Astrocyte (in vitro differentiated cells and primary cell): ENCODE data around the gene URI1. TPM values are rescaled to one million over a fixed set of nuclear protein-coding genes. Genes with fewer than 3 reads are reported as not detected.

Source experiments
- DNase-seq: peaks from one replicate; pipeline ENCODE4 v3.0.0-alpha.2; 2010; ENCODE audit warnings: low read depth
- FAIRE-seq: peaks from 2 replicates; lab custom pipeline; 2011; peaks lifted over from hg19 to GRCh38; lab: Jason Lieb, UNC
- H2AFZ ChIP-seq: 2 replicates; pipeline ENCODE4 v1.6.0; 2012; ENCODE audit warnings: low read depth, low read length, inconsistent platforms
- H3K27ac ChIP-seq: 2 replicates; pipeline ENCODE4 v1.5.1; 2011; ENCODE audit warnings: low read depth, low read length, inconsistent platforms
- H3K27me3 ChIP-seq: 2 replicates; pipeline ENCODE4 v1.6.0; 2011; ENCODE audit warnings: low read length, inconsistent platforms; ENCODE audit not compliant: insufficient read depth
- H3K36me3 ChIP-seq: 2 replicates; pipeline ENCODE4 v1.5.1; 2011; ENCODE audit warnings: low read length, inconsistent platforms; ENCODE audit not compliant: insufficient read depth
- H3K4me1 ChIP-seq: 2 replicates; pipeline ENCODE4 v1.5.1; 2011; ENCODE audit warnings: low read length, inconsistent platforms; ENCODE audit not compliant: insufficient read depth
- H3K4me2 ChIP-seq: 2 replicates; pipeline ENCODE4 v1.6.0; 2012; ENCODE audit warnings: low read length, inconsistent platforms
- H3K4me3 ChIP-seq: 2 replicates; pipeline ENCODE4 v1.5.1; 2011; ENCODE audit warnings: low read depth, mild to moderate bottlenecking, low read length, inconsistent platforms; ENCODE audit not compliant: insufficient read depth
- H3K79me2 ChIP-seq: 2 replicates; pipeline ENCODE4 v1.6.0; 2012; ENCODE audit warnings: mild to moderate bottlenecking, low read length, inconsistent platforms; ENCODE audit not compliant: insufficient read depth
- H3K9ac ChIP-seq: 2 replicates; pipeline ENCODE4 v1.6.0; 2012; ENCODE audit warnings: mild to moderate bottlenecking, low read length, inconsistent platforms
- H3K9me3 ChIP-seq: 2 replicates; pipeline ENCODE4 v1.5.1; 2012; ENCODE audit warnings: low read depth, mild to moderate bottlenecking, low read length, inconsistent platforms; ENCODE audit not compliant: insufficient read depth
- H4K20me1 ChIP-seq: 2 replicates; pipeline ENCODE4 v1.6.0; 2012; ENCODE audit warnings: low read length, inconsistent platforms; ENCODE audit not compliant: insufficient read depth
- H3K27ac Mint-ChIP-seq: one replicate; pipeline ENCODE4 v1.8.0; 2021; ENCODE audit warnings: mild to moderate bottlenecking, mixed read lengths; ENCODE audit not compliant: unreplicated experiment
- H3K27me3 Mint-ChIP-seq: one replicate; pipeline ENCODE4 v1.8.0; 2021; ENCODE audit warnings: low read depth, mixed read lengths; ENCODE audit not compliant: unreplicated experiment
- H3K36me3 Mint-ChIP-seq: one replicate; pipeline ENCODE4 v1.8.0; 2021; ENCODE audit warnings: low read depth, mixed read lengths; ENCODE audit not compliant: unreplicated experiment
- H3K4me1 Mint-ChIP-seq: one replicate; pipeline ENCODE4 v1.8.0; 2021; ENCODE audit warnings: low read depth, mixed read lengths; ENCODE audit not compliant: unreplicated experiment
- H3K4me3 Mint-ChIP-seq: one replicate; pipeline ENCODE4 v1.8.0; 2021; ENCODE audit warnings: mild to moderate bottlenecking, moderate library complexity, mixed read lengths; ENCODE audit not compliant: unreplicated experiment
- H3K9me3 Mint-ChIP-seq: one replicate; pipeline ENCODE4 v1.8.0; 2021; ENCODE audit warnings: mild to moderate bottlenecking, mixed read lengths; ENCODE audit not compliant: unreplicated experiment
- CTCF ChIP-seq: IDR thresholded peaks from 2 replicates; pipeline ENCODE4 v1.5.1; 2011; ENCODE audit warnings: low read depth, mild to moderate bottlenecking, inconsistent platforms, low read length, moderate library complexity; ENCODE audit not compliant: insufficient read depth
- EZH2 ChIP-seq: IDR thresholded peaks from 2 replicates; pipeline ENCODE4 v1.6.1; 2012; ENCODE audit warnings: mild to moderate bottlenecking, low read length, inconsistent platforms; ENCODE audit not compliant: insufficient read depth
- total RNA-seq: library from RNA; stranded (reverse); gene quantifications from 2 replicates; pipeline ENCODE4 v1.2.1, GENCODE V29; 2021

The URI1 gene
- total RNA-seq, 1 donor from 2014 or later, result 61.4 TPM

GRCh38 chr19:30028992-30029343 is 86.9 kb downstream of the URI1 start:
- Histone ChIP-seq H3K4me1 (peaks cover 14% of the 10 kb centered on the region), H2AFZ (no peak overlapping the region), H4K20me1 (no peaks in the 10 kb centered on the region), H3K4me2 (no peak overlapping the region), H3K36me3 (no peaks in the 10 kb centered on the region), H3K9me3 (no peaks in the 10 kb centered on the region), H3K27me3 (no peaks in the 10 kb centered on the region), H3K27ac (no peak overlapping the region), H3K4me3 (no peak overlapping the region), H3K9ac (no peak overlapping the region), H3K79me2 (no peaks in the 10 kb centered on the region)
- no peaks in the 10 kb centered on the region for H3K27me3 Mint-ChIP-seq
- TF ChIP-seq CTCF (no peak), EZH2 (no peak)
- no peak overlapping the region for H3K4me3 Mint-ChIP-seq
- H3K36me3 Mint-ChIP-seq, result peaks cover 6% of the 10 kb centered on the region
- no peak overlapping the region for H3K27ac Mint-ChIP-seq
- FAIRE-seq, result no peak
- DNase-seq, result no peak
- peaks cover 4% of the 10 kb centered on the region for H3K4me1 Mint-ChIP-seq
- no peaks in the 10 kb centered on the region for H3K9me3 Mint-ChIP-seq

GRCh38 chr19:30029721-30030510 is 87.9 kb downstream of the URI1 start:
- peak overlapping the region; percentile 55 for H3K9ac ChIP-seq
- FAIRE-seq, result no peak
- peak overlapping the region; percentile 63 for H3K27ac Mint-ChIP-seq

More at GRCh38 chr19:30029721-30030510, 87.9 kb downstream of the URI1 start:
- no peaks in the 10 kb centered on the region for H3K79me2 ChIP-seq
- TF ChIP-seq CTCF (no peak), EZH2 (no peak)
- no peaks in the 10 kb centered on the region for H3K9me3 ChIP-seq
- H3K4me1 Mint-ChIP-seq, result peaks cover 4% of the 10 kb centered on the region
- no peak overlapping the region for H3K4me3 ChIP-seq
- peak; percentile 86 for DNase-seq
- H4K20me1 ChIP-seq, result no peaks in the 10 kb centered on the region
- peak overlapping the region; percentile 66 for H3K4me2 ChIP-seq
- H3K4me1 ChIP-seq, result peaks cover 14% of the 10 kb centered on the region
- no peaks in the 10 kb centered on the region for H3K36me3 ChIP-seq
- H3K27me3 ChIP-seq, result no peaks in the 10 kb centered on the region
- peaks cover 6% of the 10 kb centered on the region for H3K36me3 Mint-ChIP-seq
- H2AFZ ChIP-seq, result no peak overlapping the region
- no peaks in the 10 kb centered on the region for H3K27me3 Mint-ChIP-seq
- H3K4me3 Mint-ChIP-seq, result no peak overlapping the region
- peak overlapping the region; percentile 84 for H3K27ac ChIP-seq
- no peaks in the 10 kb centered on the region for H3K9me3 Mint-ChIP-seq
